Measurements from ENCODE around the gene TLCD5.

- TF ChIP-seq POLR2A (IDR thresholded peaks at IDR 0.05) (no peak), CTCF (IDR thresholded peaks at IDR 0.05) (no peak)
Measured at GRCh38 chr11:120350637-120351036, 25.5 kb downstream of the TLCD5 start.

All from tibial nerve (tissue), 3 donors.